Measurements from ENCODE around the gene PCSK6.
"Not testable (repeated sequence)": the region's sequence is repeated elsewhere in the genome, so short reads cannot be mapped to it uniquely, and the experiment has no call there.

The PCSK6 gene

GRCh38 chr15:101382544-101382943 is 107.0 kb downstream of the PCSK6 start:
- Histone ChIP-seq H3K27me3 (ENCODE audit: insufficient read depth, low read length) (no peaks in the 10 kb centered on the region), H3K27ac (ENCODE audit: low read length) (no peak overlapping the region), H3K9me3 (ENCODE audit: insufficient read depth, low read depth, low read length) (no peaks in the 10 kb centered on the region), H3K4me3 (ENCODE audit: low read length) (no peak overlapping the region), H3K4me1 (ENCODE audit: insufficient read depth, low read length) (no peaks in the 10 kb centered on the region; the same call in 1 of the 2 replicates), H3K36me3 (ENCODE audit: insufficient read depth, low read depth, low read length) (no peaks in the 10 kb centered on the region), H3K9ac (ENCODE audit: low read depth, low read length) (no peak overlapping the region)

- no peaks in the 10 kb centered on the region for H3K36me3 ChIP-seq (ENCODE audit: insufficient read depth, low read depth, low read length)
- H3K4me3 ChIP-seq (ENCODE audit: low read length) = no peak overlapping the region
- no peak overlapping the region for H3K27ac ChIP-seq (ENCODE audit: low read length)
- no peaks in the 10 kb centered on the region for H3K27me3 ChIP-seq (ENCODE audit: insufficient read depth, low read length)
- no peaks in the 10 kb centered on the region for H3K9me3 ChIP-seq (ENCODE audit: insufficient read depth, low read depth, low read length)
- no peak overlapping the region for H3K9ac ChIP-seq (ENCODE audit: low read depth, low read length)
- H3K4me1 ChIP-seq (ENCODE audit: insufficient read depth, low read length) = no peaks in the 10 kb centered on the region; the same call in 1 of the 2 replicates
Measured at GRCh38 chr15:101381671-101382212, 107.8 kb downstream of the PCSK6 start.

- Histone ChIP-seq H3K27ac (ENCODE audit: low read length) (no peak overlapping the region), H3K4me1 (ENCODE audit: insufficient read depth, low read length) (no peaks in the 10 kb centered on the region; the same call in 1 of the 2 replicates)
Measured at GRCh38 chr15:101380146-101380545, 109.4 kb downstream of the PCSK6 start.

GRCh38 chr15:101379647-101380046 is 109.9 kb downstream of the PCSK6 start:
- H3K27ac ChIP-seq (ENCODE audit: low read length) = no peak overlapping the region
- H3K4me1 ChIP-seq (ENCODE audit: insufficient read depth, low read length) = no peaks in the 10 kb centered on the region; the same call in 1 of the 2 replicates
- no peaks in the 10 kb centered on the region for H3K9me3 ChIP-seq (ENCODE audit: insufficient read depth, low read depth, low read length)
- no peaks in the 10 kb centered on the region for H3K36me3 ChIP-seq (ENCODE audit: insufficient read depth, low read depth, low read length)
- H3K27me3 ChIP-seq (ENCODE audit: insufficient read depth, low read length) = no peaks in the 10 kb centered on the region
- H3K4me3 ChIP-seq (ENCODE audit: low read length) = no peak overlapping the region
- H3K9ac ChIP-seq (ENCODE audit: low read depth, low read length) = no peak overlapping the region

More at GRCh38 chr15:101380146-101380545, 109.4 kb downstream of the PCSK6 start:
- no peak overlapping the region for H3K9ac ChIP-seq (ENCODE audit: low read depth, low read length)
- H3K27me3 ChIP-seq (ENCODE audit: insufficient read depth, low read length) = no peaks in the 10 kb centered on the region
- H3K36me3 ChIP-seq (ENCODE audit: insufficient read depth, low read depth, low read length) = no peaks in the 10 kb centered on the region
- no peak overlapping the region for H3K4me3 ChIP-seq (ENCODE audit: low read length)
- no peaks in the 10 kb centered on the region for H3K9me3 ChIP-seq (ENCODE audit: insufficient read depth, low read depth, low read length)

GRCh38 chr15:101378879-101379278 is 110.6 kb downstream of the PCSK6 start:
- no peak overlapping the region for H3K9ac ChIP-seq (ENCODE audit: low read depth, low read length)
- H3K4me3 ChIP-seq (ENCODE audit: low read length) = no peak overlapping the region
- no peak overlapping the region for H3K27ac ChIP-seq (ENCODE audit: low read length)
- no peaks in the 10 kb centered on the region for H3K9me3 ChIP-seq (ENCODE audit: insufficient read depth, low read depth, low read length)
- no peaks in the 10 kb centered on the region for H3K36me3 ChIP-seq (ENCODE audit: insufficient read depth, low read depth, low read length)
- no peaks in the 10 kb centered on the region; the same call in 1 of the 2 replicates for H3K4me1 ChIP-seq (ENCODE audit: insufficient read depth, low read length)
- H3K27me3 ChIP-seq (ENCODE audit: insufficient read depth, low read length) = no peaks in the 10 kb centered on the region

GRCh38 chr15:101378171-101378755 is 111.2 kb downstream of the PCSK6 start:
- Histone ChIP-seq H3K27ac (ENCODE audit: low read length) (no peak overlapping the region), H3K36me3 (ENCODE audit: insufficient read depth, low read depth, low read length) (no peaks in the 10 kb centered on the region), H3K4me3 (ENCODE audit: low read length) (no peak overlapping the region), H3K27me3 (ENCODE audit: insufficient read depth, low read length) (no peaks in the 10 kb centered on the region), H3K4me1 (ENCODE audit: insufficient read depth, low read length) (no peaks in the 10 kb centered on the region; the same call in 1 of the 2 replicates), H3K9ac (ENCODE audit: low read depth, low read length) (no peak overlapping the region), H3K9me3 (ENCODE audit: insufficient read depth, low read depth, low read length) (no peaks in the 10 kb centered on the region)

- Histone ChIP-seq H3K9me3 (ENCODE audit: insufficient read depth, low read depth, low read length) (no peaks in the 10 kb centered on the region), H3K27ac (ENCODE audit: low read length) (no peak overlapping the region), H3K4me1 (ENCODE audit: insufficient read depth, low read length) (peaks cover 7% of the 10 kb centered on the region; the same call in 1 of the 2 replicates)
Measured at GRCh38 chr15:101376615-101377395, 112.7 kb downstream of the PCSK6 start.

GRCh38 chr15:101375006-101375405 is 114.5 kb downstream of the PCSK6 start:
- not testable (repeated sequence) for H3K4me1 ChIP-seq (ENCODE audit: insufficient read depth, low read length); H3K27ac ChIP-seq (ENCODE audit: low read length); H3K9me3 ChIP-seq (ENCODE audit: insufficient read depth, low read depth, low read length); H3K4me3 ChIP-seq (ENCODE audit: low read length); H3K27me3 ChIP-seq (ENCODE audit: insufficient read depth, low read length); H3K36me3 ChIP-seq (ENCODE audit: insufficient read depth, low read depth, low read length); H3K9ac ChIP-seq (ENCODE audit: low read depth, low read length)

More at GRCh38 chr15:101376615-101377395, 112.7 kb downstream of the PCSK6 start:
- Histone ChIP-seq H3K36me3 (ENCODE audit: insufficient read depth, low read depth, low read length) (no peaks in the 10 kb centered on the region), H3K9ac (ENCODE audit: low read depth, low read length) (no peak overlapping the region), H3K27me3 (ENCODE audit: insufficient read depth, low read length) (peaks cover 9% of the 10 kb centered on the region; the same call in 1 of the 2 replicates), H3K4me3 (ENCODE audit: low read length) (no peak overlapping the region)

- peaks cover 7% of the 10 kb centered on the region; the same call in 1 of the 2 replicates for H3K4me1 ChIP-seq (ENCODE audit: insufficient read depth, low read length)
- H3K27me3 ChIP-seq (ENCODE audit: insufficient read depth, low read length) = peaks cover 9% of the 10 kb centered on the region; the same call in 1 of the 2 replicates
- no peak overlapping the region for H3K4me3 ChIP-seq (ENCODE audit: low read length)
- no peaks in the 10 kb centered on the region for H3K36me3 ChIP-seq (ENCODE audit: insufficient read depth, low read depth, low read length)
- H3K9me3 ChIP-seq (ENCODE audit: insufficient read depth, low read depth, low read length) = no peaks in the 10 kb centered on the region
- no peak overlapping the region for H3K27ac ChIP-seq (ENCODE audit: low read length)
- no peak overlapping the region for H3K9ac ChIP-seq (ENCODE audit: low read depth, low read length)
Measured at GRCh38 chr15:101374326-101374725, 115.2 kb downstream of the PCSK6 start.

- Histone ChIP-seq H3K9me3 (ENCODE audit: insufficient read depth, low read depth, low read length) (no peaks in the 10 kb centered on the region), H3K36me3 (ENCODE audit: insufficient read depth, low read depth, low read length) (no peaks in the 10 kb centered on the region), H3K27ac (ENCODE audit: low read length) (no peak overlapping the region), H3K4me1 (ENCODE audit: insufficient read depth, low read length) (peaks cover 7% of the 10 kb centered on the region; the same call in 1 of the 2 replicates), H3K4me3 (ENCODE audit: low read length) (no peak overlapping the region), H3K27me3 (ENCODE audit: insufficient read depth, low read length) (peaks cover 9% of the 10 kb centered on the region; the same call in 1 of the 2 replicates), H3K9ac (ENCODE audit: low read depth, low read length) (no peak overlapping the region)
Measured at GRCh38 chr15:101373577-101373976, 115.9 kb downstream of the PCSK6 start.

GRCh38 chr15:101372960-101373525 is 116.5 kb downstream of the PCSK6 start:
- no peaks in the 10 kb centered on the region for H3K36me3 ChIP-seq (ENCODE audit: insufficient read depth, low read depth, low read length)
- peak overlapping the region; percentile 44; the same call in 1 of the 2 replicates for H3K4me3 ChIP-seq (ENCODE audit: low read length)
- peaks cover 9% of the 10 kb centered on the region; the same call in 1 of the 2 replicates for H3K27me3 ChIP-seq (ENCODE audit: insufficient read depth, low read length)
- no peak overlapping the region for H3K27ac ChIP-seq (ENCODE audit: low read length)
- H3K9ac ChIP-seq (ENCODE audit: low read depth, low read length) = no peak overlapping the region
- no peaks in the 10 kb centered on the region for H3K9me3 ChIP-seq (ENCODE audit: insufficient read depth, low read depth, low read length)
- H3K4me1 ChIP-seq (ENCODE audit: insufficient read depth, low read length) = peaks cover 7% of the 10 kb centered on the region; the same call in 1 of the 2 replicates
